Lower lobe of right lung (tissue), 2 donors: ENCODE data around the gene LGR6. TPM values are rescaled to one million over a fixed set of nuclear protein-coding genes. Genes with fewer than 3 reads are reported as not detected.

Source experiments
- ATAC-seq, 2 donors: fragments of 200-7000 bp; cut with Tn5 transposase; one replicate each; pipeline ENCODE4 v1.9.1; 2020 to 2022; ENCODE audit warnings: mild to moderate bottlenecking in 2 of 2, moderate library complexity in 2 of 2
- DNase-seq: peaks from one replicate; pipeline ENCODE4 v3.0.0-alpha.2; 2020
- H3K27ac ChIP-seq: fragments of 200-600 bp; one replicate; pipeline ENCODE4 v1.8.0; 2022
- H3K27me3 ChIP-seq: fragments of 200-600 bp; one replicate; pipeline ENCODE4 v1.8.0; 2022; ENCODE audit warnings: low read depth
- H3K36me3 ChIP-seq: fragments of 200-600 bp; one replicate; pipeline ENCODE4 v1.8.0; 2022; ENCODE audit warnings: mild to moderate bottlenecking
- H3K4me1 ChIP-seq: fragments of 200-600 bp; one replicate; pipeline ENCODE4 v1.8.0; 2022
- H3K4me3 ChIP-seq: fragments of 200-600 bp; one replicate; pipeline ENCODE4 v1.8.0; 2022; ENCODE audit warnings: mild to moderate bottlenecking
- H3K9me3 ChIP-seq: fragments of 200-600 bp; one replicate; pipeline ENCODE4 v1.8.0; 2022
- intact Hi-C: fragments of 100-400 bp; cut with DNase I; formaldehyde crosslinking; loops from one replicate; pipeline ENCODE4 v1.11.0; 2022
- total RNA-seq: library from RNA; stranded (reverse); fragmentation: NEBNext Ultra II Directional; extraction: Animal tissue kit (Norgen Biotek cat#: 25700); gene quantifications from one replicate; pipeline ENCODE4 v1.2.1, GENCODE V29; 2021
- TF ChIP-seq, protein P1 (sequence below): fragments of 200-600 bp; IDR thresholded peaks from one replicate; pipeline ENCODE4 v1.8.0; 2022; ENCODE audit warnings: antibody characterized with exemption, mild to moderate bottlenecking
- donor health status: DM: no; HTN: yes; CAD: no; lungs with severe emphysema.

The LGR6 gene
- total RNA-seq, 1 donor from 2014 or later = 1.7 TPM

DNA sequence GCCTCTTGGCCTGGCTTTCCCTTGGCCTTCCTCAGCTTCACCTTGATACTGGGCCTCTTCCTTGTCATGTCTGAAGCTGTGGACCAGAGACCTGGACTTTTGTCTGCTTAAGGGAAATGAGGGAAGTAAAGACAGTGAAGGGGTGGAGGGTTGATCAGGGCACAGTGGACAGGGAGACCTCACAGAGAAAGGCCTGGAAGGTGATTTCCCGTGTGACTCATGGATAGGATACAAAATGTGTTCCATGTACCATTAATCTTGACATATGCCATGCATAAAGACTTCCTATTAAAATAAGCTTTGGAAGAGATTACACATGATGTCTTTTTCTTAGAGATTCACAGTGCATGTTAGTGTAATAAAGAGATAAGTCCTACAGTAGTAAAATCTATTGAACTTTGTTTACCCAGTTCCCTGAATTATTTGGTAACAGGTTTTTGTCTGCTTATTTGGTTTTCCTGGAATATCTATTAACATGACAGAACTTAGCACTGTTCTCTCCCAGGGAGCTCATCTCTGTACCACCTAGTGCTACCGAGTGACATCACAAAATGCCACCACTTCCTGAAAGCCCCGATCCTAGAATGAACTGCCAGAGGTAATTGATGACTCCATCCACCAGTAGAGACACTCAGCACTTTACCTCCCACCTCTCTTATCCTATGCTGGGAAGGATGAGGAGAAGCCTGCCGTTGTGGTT, 125.9 kb downstream of the LGR6 start:
- H3K36me3 ChIP-seq = no peaks in the 10 kb centered on the region
- no peak overlapping the region for H3K27ac ChIP-seq
- H3K9me3 ChIP-seq = no peaks in the 10 kb centered on the region
- DNase-seq (no peak), ATAC-seq (no peak)
- no peaks in the 10 kb centered on the region for H3K4me1 ChIP-seq
- no peaks in the 10 kb centered on the region for H3K27me3 ChIP-seq
- H3K4me3 ChIP-seq = no peak overlapping the region
- TF ChIP-seq, protein P1, sequence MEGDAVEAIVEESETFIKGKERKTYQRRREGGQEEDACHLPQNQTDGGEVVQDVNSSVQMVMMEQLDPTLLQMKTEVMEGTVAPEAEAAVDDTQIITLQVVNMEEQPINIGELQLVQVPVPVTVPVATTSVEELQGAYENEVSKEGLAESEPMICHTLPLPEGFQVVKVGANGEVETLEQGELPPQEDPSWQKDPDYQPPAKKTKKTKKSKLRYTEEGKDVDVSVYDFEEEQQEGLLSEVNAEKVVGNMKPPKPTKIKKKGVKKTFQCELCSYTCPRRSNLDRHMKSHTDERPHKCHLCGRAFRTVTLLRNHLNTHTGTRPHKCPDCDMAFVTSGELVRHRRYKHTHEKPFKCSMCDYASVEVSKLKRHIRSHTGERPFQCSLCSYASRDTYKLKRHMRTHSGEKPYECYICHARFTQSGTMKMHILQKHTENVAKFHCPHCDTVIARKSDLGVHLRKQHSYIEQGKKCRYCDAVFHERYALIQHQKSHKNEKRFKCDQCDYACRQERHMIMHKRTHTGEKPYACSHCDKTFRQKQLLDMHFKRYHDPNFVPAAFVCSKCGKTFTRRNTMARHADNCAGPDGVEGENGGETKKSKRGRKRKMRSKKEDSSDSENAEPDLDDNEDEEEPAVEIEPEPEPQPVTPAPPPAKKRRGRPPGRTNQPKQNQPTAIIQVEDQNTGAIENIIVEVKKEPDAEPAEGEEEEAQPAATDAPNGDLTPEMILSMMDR = no peak
- intact Hi-C loops = loop anchor here (10.0 kb wide), 1 partner anchor 125 kb away; the partner anchor contains the start of gene LGR6

GRCh38 chr1:202320081-202320405, 126.4 kb downstream of the LGR6 start:
- H3K9me3 ChIP-seq = no peaks in the 10 kb centered on the region
- H3K4me3 ChIP-seq = no peak overlapping the region
- no peak overlapping the region for H3K27ac ChIP-seq
- no peaks in the 10 kb centered on the region for H3K36me3 ChIP-seq
- TF ChIP-seq, protein P1 = no peak
- DNase-seq (no peak), ATAC-seq (no peak)
- intact Hi-C loops = no loop called here
- H3K4me1 ChIP-seq = no peaks in the 10 kb centered on the region
- H3K27me3 ChIP-seq = no peaks in the 10 kb centered on the region

DNA sequence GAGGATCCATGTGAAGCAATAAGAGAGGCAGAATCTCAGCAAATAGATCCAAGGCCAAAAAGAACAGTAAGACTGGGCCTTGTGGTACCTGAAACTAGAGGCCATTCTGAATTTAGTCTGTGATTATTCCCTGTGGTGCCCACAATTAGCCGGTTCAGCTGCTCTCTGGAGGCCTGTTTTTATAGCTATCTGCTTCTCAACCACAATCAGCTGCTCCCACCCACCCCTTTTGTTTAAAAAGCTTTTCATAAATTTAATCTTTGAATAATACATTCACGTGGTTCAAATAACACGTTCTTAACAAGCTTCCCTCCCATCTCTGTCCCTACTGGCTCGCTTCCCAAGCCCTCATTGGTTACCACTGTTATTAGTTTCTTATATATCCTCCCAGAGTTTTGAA, 130.1 kb downstream of the LGR6 start:
- intact Hi-C loops = no loop called here
- TF ChIP-seq, protein P1 = no peak
- DNase-seq = no peak
- H3K36me3 ChIP-seq = no peaks in the 10 kb centered on the region
- H3K27ac ChIP-seq = no peak overlapping the region
- H3K4me3 ChIP-seq = no peak overlapping the region
- no peaks in the 10 kb centered on the region for H3K27me3 ChIP-seq
- ATAC-seq = no peak
- no peaks in the 10 kb centered on the region for H3K4me1 ChIP-seq
- H3K9me3 ChIP-seq = no peaks in the 10 kb centered on the region

DNA sequence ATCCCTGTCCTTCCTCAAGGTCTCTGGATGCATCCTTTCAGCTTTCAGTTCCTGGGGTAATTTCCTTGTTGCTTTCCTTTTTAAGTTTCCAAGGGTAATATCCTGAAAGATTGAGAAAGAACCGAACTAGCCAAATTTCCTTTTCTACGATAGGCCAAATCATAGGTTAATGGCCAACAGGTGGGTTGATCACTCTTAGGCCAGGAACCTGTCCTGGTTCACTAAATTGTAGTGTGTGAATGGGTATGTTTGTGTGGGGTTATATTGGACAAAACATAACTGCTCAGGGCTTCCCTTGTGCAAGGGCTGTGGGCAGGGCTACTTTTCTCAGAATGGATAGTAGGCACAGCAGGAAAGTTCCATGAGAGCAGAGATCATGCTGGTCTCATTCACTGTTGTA, 131.0 kb downstream of the LGR6 start:
- H3K36me3 ChIP-seq = no peaks in the 10 kb centered on the region
- TF ChIP-seq, protein P1 = no peak
- no peak overlapping the region for H3K4me3 ChIP-seq
- no peaks in the 10 kb centered on the region for H3K9me3 ChIP-seq
- H3K27me3 ChIP-seq = no peaks in the 10 kb centered on the region
- intact Hi-C loops = no loop called here
- DNase-seq (no peak), ATAC-seq (no peak)
- H3K27ac ChIP-seq = no peak overlapping the region
- no peaks in the 10 kb centered on the region for H3K4me1 ChIP-seq

GRCh38 chr1:202329891-202330290, 136.3 kb downstream of the LGR6 start:
- TF ChIP-seq, protein P1 = no peak
- ATAC-seq = no peak
- intact Hi-C loops = no loop called here

More at GRCh38 chr1:202329891-202330290, 136.3 kb downstream of the LGR6 start:
- Histone ChIP-seq H3K27me3 (no peaks in the 10 kb centered on the region), H3K36me3 (peaks cover 16% of the 10 kb centered on the region), H3K4me1 (no peaks in the 10 kb centered on the region), H3K27ac (no peak overlapping the region), H3K9me3 (no peaks in the 10 kb centered on the region), H3K4me3 (no peak overlapping the region)
- DNase-seq = no peak
